ENCODE data around the gene PDE6D. TPM values are rescaled to one million over a fixed set of nuclear protein-coding genes. Genes with fewer than 3 reads are reported as not detected.

PDE6D gene
- polyA plus RNA-seq, 3 donors = 28.4 to 54.6 (median 50.5) TPM

DNA sequence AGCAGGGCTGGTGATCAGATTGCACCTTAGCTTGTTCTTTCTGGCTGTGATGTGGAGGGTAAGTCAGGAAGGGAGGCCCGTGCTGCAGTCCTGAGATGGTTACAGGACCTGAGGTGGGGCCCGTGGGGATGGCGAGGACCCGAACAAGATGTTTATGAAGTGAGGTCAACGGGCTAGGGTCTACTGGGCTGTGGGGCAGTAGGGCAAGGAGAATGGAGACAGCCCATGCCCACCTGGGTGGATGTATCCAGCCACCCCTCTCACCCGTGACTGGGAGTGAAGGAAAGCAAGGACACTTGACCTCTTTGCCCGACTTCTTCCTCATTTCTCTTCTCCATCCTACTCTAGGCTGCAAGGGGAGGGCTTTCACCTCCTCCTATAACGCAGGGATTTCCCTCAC lies 54.8 kb downstream of the PDE6D start:
- no peak overlapping the region for H2AFZ ChIP-seq (ENCODE audit: insufficient read depth, low read depth, low read length, poor library complexity, severe bottlenecking)
- H3K9me3 Mint-ChIP-seq = no peaks in the 10 kb centered on the region
- peaks cover 0 to 4% of the 10 kb centered on the region in 2 donors for H3K36me3 ChIP-seq (replicated peaks in 1 of 2; ENCODE audit: control insufficient read depth in 1 of 2, insufficient read depth in 2 of 2, low read length in 2 of 2)
- H3K27ac Mint-ChIP-seq = no peak overlapping the region
- no peaks in the 10 kb centered on the region for H4K20me1 ChIP-seq (ENCODE audit: insufficient read depth, low read length)
- H3K4me3 Mint-ChIP-seq = no peak overlapping the region
- peaks cover 4% of the 10 kb centered on the region for H3K4me1 Mint-ChIP-seq
- intact Hi-C loops (cut with micrococcal nuclease) = no loop called here
- H3K9me3 ChIP-seq (replicated peaks in 1 of 2; ENCODE audit: control insufficient read depth in 1 of 2, insufficient read depth in 1 of 2, low read length in 2 of 2) = no peaks in the 10 kb centered on the region
- H3K36me3 Mint-ChIP-seq = peaks cover 4 to 11% of the 10 kb centered on the region in 2 donors
- H3K27me3 Mint-ChIP-seq (ENCODE audit: low read depth in 3 of 3) = peaks cover 5 to 11% (median 9%) of the 10 kb centered on the region in 3 donors
- 93% methylated on average over 6 of the region's 8 CpGs for WGBS (ENCODE audit: insufficient coverage)
- H3K4me1 ChIP-seq (ENCODE audit: control insufficient read depth in 1 of 2, insufficient read depth in 2 of 2, low read length in 2 of 2) = peaks cover under 1 to 1% of the 10 kb centered on the region in 2 donors
- no peak for TF ChIP-seq CTCF (IDR thresholded peaks at IDR 0.05)
- peaks cover 0 to 6% of the 10 kb centered on the region in 2 donors for H3K27me3 ChIP-seq (ENCODE audit: control insufficient read depth in 2 of 2, insufficient read depth in 2 of 2, low read length in 2 of 2)
- H3K4me2 ChIP-seq (replicated peaks; ENCODE audit: extremely low read depth, low read length, poor library complexity, severe bottlenecking) = no peak overlapping the region
- no peak overlapping the region for H3K27ac ChIP-seq (ENCODE audit: low read depth in 1 of 2, low read length in 2 of 2)
- H3K4me3 ChIP-seq (replicated peaks in 1 of 3; ENCODE audit: low read depth in 2 of 3, low read length in 3 of 3) = no peak overlapping the region
- H3K9ac ChIP-seq (ENCODE audit: insufficient read depth, low read length, poor library complexity, severe bottlenecking) = no peak overlapping the region
- H3K79me2 ChIP-seq (ENCODE audit: insufficient read depth, low read length) = no peaks in the 10 kb centered on the region
- DNase-seq = no peak

DNA sequence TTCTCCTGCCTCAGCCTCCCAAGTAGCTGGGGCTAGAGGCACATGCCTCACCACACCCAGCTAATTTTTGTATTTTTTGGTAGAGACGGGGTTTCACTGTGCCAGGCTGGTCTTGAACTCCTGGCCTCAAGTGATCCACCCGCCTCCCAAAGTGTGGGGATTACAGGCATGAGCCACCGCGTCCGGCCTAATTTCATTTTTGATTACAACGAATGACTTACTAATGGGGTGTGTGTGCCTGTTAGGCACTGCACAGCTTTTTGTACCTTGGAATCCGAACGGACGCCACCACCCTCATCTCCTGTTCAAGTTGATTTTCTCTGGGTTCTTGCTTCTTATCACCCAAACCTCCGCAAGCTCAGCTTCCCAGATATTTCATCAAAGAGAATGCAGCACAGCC lies 55.6 kb downstream of the PDE6D start:
- Histone ChIP-seq H4K20me1 (ENCODE audit: insufficient read depth, low read length) (no peaks in the 10 kb centered on the region), H2AFZ (ENCODE audit: insufficient read depth, low read depth, low read length, poor library complexity, severe bottlenecking) (no peak overlapping the region), H3K4me3 (replicated peaks in 1 of 3; ENCODE audit: low read depth in 2 of 3, low read length in 3 of 3) (no peak overlapping the region), H3K9ac (ENCODE audit: insufficient read depth, low read length, poor library complexity, severe bottlenecking) (no peak overlapping the region), H3K9me3 (replicated peaks in 1 of 2; ENCODE audit: control insufficient read depth in 1 of 2, insufficient read depth in 1 of 2, low read length in 2 of 2) (no peaks in the 10 kb centered on the region), H3K36me3 (replicated peaks in 1 of 2; ENCODE audit: control insufficient read depth in 1 of 2, insufficient read depth in 2 of 2, low read length in 2 of 2) (peaks cover 0 to 4% of the 10 kb centered on the region in 2 donors), H3K27me3 (ENCODE audit: control insufficient read depth in 2 of 2, insufficient read depth in 2 of 2, low read length in 2 of 2) (peaks cover 0 to 7% of the 10 kb centered on the region in 2 donors), H3K4me2 (replicated peaks; ENCODE audit: extremely low read depth, low read length, poor library complexity, severe bottlenecking) (no peak overlapping the region), H3K79me2 (ENCODE audit: insufficient read depth, low read length) (no peaks in the 10 kb centered on the region), H3K27ac (ENCODE audit: low read depth in 1 of 2, low read length in 2 of 2) (no peak overlapping the region), H3K4me1 (ENCODE audit: control insufficient read depth in 1 of 2, insufficient read depth in 2 of 2, low read length in 2 of 2) (peaks cover 8 to 9% of the 10 kb centered on the region in 2 donors)
- no peak overlapping the region for H3K27ac Mint-ChIP-seq
- H3K4me1 Mint-ChIP-seq = peaks cover 12% of the 10 kb centered on the region
- H3K36me3 Mint-ChIP-seq = peaks cover 5 to 8% of the 10 kb centered on the region in 2 donors
- intact Hi-C loops (cut with micrococcal nuclease) = no loop called here
- H3K9me3 Mint-ChIP-seq = no peaks in the 10 kb centered on the region
- DNase-seq = no peak
- no CpG with 5 or more reads among the region's 10 CpGs for WGBS (ENCODE audit: insufficient coverage)
- TF ChIP-seq CTCF (IDR thresholded peaks at IDR 0.05) = no peak
- H3K4me3 Mint-ChIP-seq = no peak overlapping the region
- H3K27me3 Mint-ChIP-seq (ENCODE audit: low read depth in 3 of 3) = peaks cover 5 to 18% (median 11%) of the 10 kb centered on the region in 3 donors
